ENCODE data around the gene OGDH. TPM values are rescaled to one million over a fixed set of nuclear protein-coding genes. Genes with fewer than 3 reads are reported as not detected.

OGDH gene
- total RNA-seq, 3 donors from 2014 or later = 45.7 to 67.5 (median 46.2) TPM

DNA sequence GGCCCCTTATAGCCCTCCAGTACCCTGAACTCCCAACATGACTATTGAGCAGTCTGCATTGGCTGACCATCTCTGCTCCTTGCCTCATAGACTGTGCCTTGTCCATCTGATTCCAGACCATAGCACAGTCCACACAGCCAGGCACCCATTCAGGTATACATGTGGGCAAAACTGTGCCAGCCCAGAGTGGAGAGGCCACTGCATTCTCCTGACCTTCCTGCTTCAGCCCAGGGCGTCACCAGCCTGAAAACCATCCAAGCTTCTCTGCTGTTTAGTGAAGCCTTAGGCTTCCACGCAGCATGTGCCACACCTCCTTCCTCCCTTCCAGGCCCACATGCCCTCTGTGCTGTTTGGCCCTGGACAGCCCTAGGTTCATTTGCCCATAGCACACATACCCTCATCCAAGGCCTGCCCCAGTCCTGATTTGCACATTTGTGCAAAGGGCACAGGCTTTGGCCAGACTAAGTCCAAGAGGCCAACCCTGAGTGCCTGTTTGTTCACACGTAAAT lies 43.2 kb upstream of the OGDH start:
- no peak overlapping the region for H3K27ac ChIP-seq
- intact Hi-C loops (cut with DNase I; ENCODE audit: low total_unique reads) = loop anchor here (10.0 kb wide), 1 partner anchor 1082 kb away; no protein-coding TSS in a partner anchor
- TF ChIP-seq POLR2A (IDR thresholded peaks at IDR 0.05) = no peak
- TF ChIP-seq, protein P1, sequence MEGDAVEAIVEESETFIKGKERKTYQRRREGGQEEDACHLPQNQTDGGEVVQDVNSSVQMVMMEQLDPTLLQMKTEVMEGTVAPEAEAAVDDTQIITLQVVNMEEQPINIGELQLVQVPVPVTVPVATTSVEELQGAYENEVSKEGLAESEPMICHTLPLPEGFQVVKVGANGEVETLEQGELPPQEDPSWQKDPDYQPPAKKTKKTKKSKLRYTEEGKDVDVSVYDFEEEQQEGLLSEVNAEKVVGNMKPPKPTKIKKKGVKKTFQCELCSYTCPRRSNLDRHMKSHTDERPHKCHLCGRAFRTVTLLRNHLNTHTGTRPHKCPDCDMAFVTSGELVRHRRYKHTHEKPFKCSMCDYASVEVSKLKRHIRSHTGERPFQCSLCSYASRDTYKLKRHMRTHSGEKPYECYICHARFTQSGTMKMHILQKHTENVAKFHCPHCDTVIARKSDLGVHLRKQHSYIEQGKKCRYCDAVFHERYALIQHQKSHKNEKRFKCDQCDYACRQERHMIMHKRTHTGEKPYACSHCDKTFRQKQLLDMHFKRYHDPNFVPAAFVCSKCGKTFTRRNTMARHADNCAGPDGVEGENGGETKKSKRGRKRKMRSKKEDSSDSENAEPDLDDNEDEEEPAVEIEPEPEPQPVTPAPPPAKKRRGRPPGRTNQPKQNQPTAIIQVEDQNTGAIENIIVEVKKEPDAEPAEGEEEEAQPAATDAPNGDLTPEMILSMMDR (IDR thresholded peaks at IDR 0.05) = no peak
- TF ChIP-seq POLR2AphosphoS5 (IDR thresholded peaks at IDR 0.05) = no peak
- DNase-seq (ENCODE audit: low spot score in 2 of 2) = no peak
- no peak overlapping the region for H3K4me3 ChIP-seq
- no peaks in the 10 kb centered on the region for H3K27me3 ChIP-seq
- no peaks in the 10 kb centered on the region for H3K36me3 ChIP-seq
- H3K4me1 ChIP-seq = no peaks in the 10 kb centered on the region
- no peaks in the 10 kb centered on the region for H3K9me3 ChIP-seq

DNA sequence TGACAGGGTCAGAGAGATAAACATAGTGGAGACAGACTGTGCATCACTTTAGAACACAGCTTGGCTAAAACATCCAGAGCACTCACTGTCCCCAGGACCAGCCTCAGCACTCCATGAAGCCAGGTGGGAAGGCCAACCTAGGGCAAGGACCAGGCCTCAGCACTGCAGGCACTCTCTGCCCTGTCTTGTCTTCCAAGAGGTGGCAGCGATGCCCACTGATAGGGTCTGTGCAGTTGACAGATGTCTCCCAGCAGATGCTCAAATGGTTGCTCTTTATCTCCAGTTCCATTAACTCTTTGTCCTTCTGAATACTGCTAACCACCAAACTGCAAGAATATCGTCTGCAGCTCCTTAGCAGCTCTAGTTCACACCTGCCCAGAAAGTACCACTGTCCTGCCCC lies 41.8 kb upstream of the OGDH start:
- DNase-seq (ENCODE audit: low spot score in 2 of 2) = no peak
- no peaks in the 10 kb centered on the region for H3K4me1 ChIP-seq
- intact Hi-C loops (cut with DNase I; ENCODE audit: low total_unique reads) = loop anchor here (10.0 kb wide), 1 partner anchor 1080 kb away; no protein-coding TSS in a partner anchor
- H3K27ac ChIP-seq = no peak overlapping the region
- H3K4me3 ChIP-seq = no peak overlapping the region
- no peaks in the 10 kb centered on the region for H3K9me3 ChIP-seq
- no peaks in the 10 kb centered on the region for H3K27me3 ChIP-seq
- TF ChIP-seq POLR2A (IDR thresholded peaks at IDR 0.05) (no peak), POLR2AphosphoS5 (IDR thresholded peaks at IDR 0.05) (no peak)
- TF ChIP-seq, protein P1 (IDR thresholded peaks at IDR 0.05) = no peak
- peaks cover 7% of the 10 kb centered on the region for H3K36me3 ChIP-seq

DNA sequence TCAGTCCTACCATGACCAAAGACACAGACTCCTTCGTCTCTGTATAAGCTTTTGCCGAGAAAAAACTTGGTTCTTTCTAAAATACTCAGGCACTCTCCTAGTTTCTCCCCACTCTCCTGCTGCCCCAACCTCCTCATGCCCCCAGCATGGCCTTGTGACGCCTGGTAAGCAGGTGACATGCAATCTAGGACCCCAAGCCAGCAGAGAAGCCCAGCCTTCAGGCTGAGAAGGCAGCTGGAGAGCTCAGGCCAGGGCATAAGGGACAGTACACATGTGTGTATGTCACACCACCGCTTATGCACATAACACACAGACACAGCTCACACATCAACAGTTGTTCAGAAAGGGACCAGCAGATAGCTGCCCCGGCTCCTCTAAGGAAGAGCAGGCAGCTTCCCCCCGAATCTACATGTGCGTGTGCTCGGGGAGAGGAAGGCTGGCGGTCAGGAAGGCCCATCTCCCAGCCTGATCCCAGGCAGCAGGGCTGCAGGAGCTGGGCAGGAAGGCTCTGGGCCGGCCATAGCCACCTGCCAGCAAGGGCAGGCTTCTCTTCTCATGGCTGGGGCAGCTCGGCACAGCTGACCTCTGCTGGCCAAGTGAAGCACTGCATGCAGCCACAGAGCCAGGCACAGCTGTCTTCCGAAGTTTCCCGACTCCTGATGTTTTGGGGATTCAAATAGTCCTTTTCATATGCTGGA lies 41.2 kb upstream of the OGDH start:
- no peak overlapping the region for H3K4me3 ChIP-seq
- DNase-seq (ENCODE audit: low spot score in 2 of 2) = peak; percentile 52 to 79
- intact Hi-C loops (cut with DNase I; ENCODE audit: low total_unique reads) = loop anchor here (10.0 kb wide), 1 partner anchor 1080 kb away; no protein-coding TSS in a partner anchor
- H3K9me3 ChIP-seq = no peaks in the 10 kb centered on the region
- no peak for TF ChIP-seq POLR2AphosphoS5 (IDR thresholded peaks at IDR 0.05)
- TF ChIP-seq, protein P1 (IDR thresholded peaks at IDR 0.05) = peak; percentile 88 to 95 (median 93)
- no peaks in the 10 kb centered on the region for H3K4me1 ChIP-seq
- H3K27me3 ChIP-seq = no peaks in the 10 kb centered on the region
- H3K36me3 ChIP-seq = peaks cover 11% of the 10 kb centered on the region
- H3K27ac ChIP-seq = no peak overlapping the region

GRCh38 chr7:44565795-44566559 lies 40.5 kb upstream of the OGDH start:
- no peaks in the 10 kb centered on the region for H3K27me3 ChIP-seq
- no peak for TF ChIP-seq POLR2A (IDR thresholded peaks at IDR 0.05)
- no peak for TF ChIP-seq POLR2AphosphoS5 (IDR thresholded peaks at IDR 0.05)
- TF ChIP-seq, protein P1 (IDR thresholded peaks at IDR 0.05) = no peak
- intact Hi-C loops (cut with DNase I; ENCODE audit: low total_unique reads) = loop anchor here (10.0 kb wide), 1 partner anchor 1079 kb away; no protein-coding TSS in a partner anchor

More at GRCh38 chr7:44565795-44566559, 40.5 kb upstream of the OGDH start:
- Histone ChIP-seq H3K4me3 (no peak overlapping the region), H3K36me3 (peaks cover 11% of the 10 kb centered on the region), H3K27ac (no peak overlapping the region), H3K9me3 (no peaks in the 10 kb centered on the region), H3K4me1 (no peaks in the 10 kb centered on the region)
- DNase-seq (ENCODE audit: low spot score in 2 of 2) = no peak

All from breast epithelium (tissue), 4 donors.